ENCODE results near the gene DOCK6. TPM values are rescaled to one million over a fixed set of nuclear protein-coding genes. Genes with fewer than 3 reads are reported as not detected.

Gene DOCK6
- total and polyA plus RNA-seq, 5 donors: 23.8 to 68.5 (median 35.8) TPM

GRCh38 chr19:11257846-11258380, 4.4 kb downstream of the DOCK6 start:
- WGBS: 89% methylated on average over 3 of the region's 3 CpGs
- no peak for DNase-seq
- Histone ChIP-seq H3K27ac (ENCODE audit: low read length) (no peak overlapping the region), H3K4me1 (ENCODE audit: control insufficient read depth, insufficient read depth, low read length) (peaks cover 3% of the 10 kb centered on the region), H3K9me3 (ENCODE audit: control insufficient read depth, low read length) (no peaks in the 10 kb centered on the region), H3K27me3 (ENCODE audit: control insufficient read depth, insufficient read depth) (no peaks in the 10 kb centered on the region), H3K4me3 (ENCODE audit: low read length) (no peak overlapping the region)
- intact Hi-C loops (cut with DNase I): no loop called here
- ATAC-seq: no peak

GRCh38 chr19:11256189-11256588, 6.1 kb downstream of the DOCK6 start:
- 23% methylated on average over 7 of the region's 7 CpGs for WGBS
- no peaks in the 10 kb centered on the region for H3K27me3 ChIP-seq (ENCODE audit: control insufficient read depth, insufficient read depth)
- ATAC-seq (peak; percentile 51 to 55), DNase-seq (peak; percentile 65 to 87 (median 81))
- H3K4me3 ChIP-seq (ENCODE audit: low read length): no peak overlapping the region
- H3K9me3 ChIP-seq (ENCODE audit: control insufficient read depth, low read length): no peaks in the 10 kb centered on the region
- intact Hi-C loops (cut with DNase I): no loop called here
- H3K4me1 ChIP-seq (ENCODE audit: control insufficient read depth, insufficient read depth, low read length): no peaks in the 10 kb centered on the region
- peak overlapping the region; percentile 14 for H3K27ac ChIP-seq (ENCODE audit: low read length)

- ATAC-seq (no peak), DNase-seq (no peak)
- H3K4me3 ChIP-seq (ENCODE audit: low read length): no peak overlapping the region
- H3K4me1 ChIP-seq (ENCODE audit: control insufficient read depth, insufficient read depth, low read length): no peaks in the 10 kb centered on the region
- intact Hi-C loops (cut with DNase I): no loop called here
- WGBS: 92% methylated on average over 5 of the region's 5 CpGs
- H3K27ac ChIP-seq (ENCODE audit: low read length): no peak overlapping the region
- no peaks in the 10 kb centered on the region for H3K9me3 ChIP-seq (ENCODE audit: control insufficient read depth, low read length)
- no peaks in the 10 kb centered on the region for H3K27me3 ChIP-seq (ENCODE audit: control insufficient read depth, insufficient read depth)
Observed at GRCh38 chr19:11254666-11255065, 7.7 kb downstream of the DOCK6 start.

- Histone ChIP-seq H3K9me3 (ENCODE audit: control insufficient read depth, low read length) (no peaks in the 10 kb centered on the region), H3K4me3 (ENCODE audit: low read length) (no peak overlapping the region), H3K4me1 (ENCODE audit: control insufficient read depth, insufficient read depth, low read length) (peaks cover 3% of the 10 kb centered on the region), H3K27me3 (ENCODE audit: control insufficient read depth, insufficient read depth) (no peaks in the 10 kb centered on the region), H3K27ac (ENCODE audit: low read length) (peak overlapping the region; percentile 53)
- intact Hi-C loops (cut with DNase I): no loop called here
- peak; percentile 56 to 82 for ATAC-seq
- DNase-seq: peak; percentile 48 to 64 (median 61)
- 68% methylated on average over 19 of the region's 19 CpGs for WGBS
Observed at GRCh38 chr19:11252665-11253355, 9.5 kb downstream of the DOCK6 start.

GRCh38 chr19:11251650-11252314, 10.5 kb downstream of the DOCK6 start:
- ATAC-seq (no peak), DNase-seq (no peak)
- no peaks in the 10 kb centered on the region for H3K27me3 ChIP-seq (ENCODE audit: control insufficient read depth, insufficient read depth)
- H3K27ac ChIP-seq (ENCODE audit: low read length): no peak overlapping the region
- intact Hi-C loops (cut with DNase I): no loop called here
- H3K4me1 ChIP-seq (ENCODE audit: control insufficient read depth, insufficient read depth, low read length): peaks cover 4% of the 10 kb centered on the region
- no peaks in the 10 kb centered on the region for H3K9me3 ChIP-seq (ENCODE audit: control insufficient read depth, low read length)
- WGBS: 74% methylated on average over 11 of the region's 11 CpGs
- H3K4me3 ChIP-seq (ENCODE audit: low read length): no peak overlapping the region

GRCh38 chr19:11251217-11251616, 11.1 kb downstream of the DOCK6 start:
- WGBS: 93% methylated on average over 4 of the region's 4 CpGs
- Histone ChIP-seq H3K4me3 (ENCODE audit: low read length) (no peak overlapping the region), H3K27me3 (ENCODE audit: control insufficient read depth, insufficient read depth) (no peaks in the 10 kb centered on the region), H3K27ac (ENCODE audit: low read length) (no peak overlapping the region), H3K9me3 (ENCODE audit: control insufficient read depth, low read length) (no peaks in the 10 kb centered on the region), H3K4me1 (ENCODE audit: control insufficient read depth, insufficient read depth, low read length) (peaks cover 4% of the 10 kb centered on the region)
- ATAC-seq (no peak), DNase-seq (no peak)
- intact Hi-C loops (cut with DNase I): no loop called here

GRCh38 chr19:11248852-11249251, 13.5 kb downstream of the DOCK6 start:
- Histone ChIP-seq H3K4me3 (ENCODE audit: low read length) (no peak overlapping the region), H3K27me3 (ENCODE audit: control insufficient read depth, insufficient read depth) (no peaks in the 10 kb centered on the region), H3K27ac (ENCODE audit: low read length) (no peak overlapping the region), H3K9me3 (ENCODE audit: control insufficient read depth, low read length) (no peaks in the 10 kb centered on the region), H3K4me1 (ENCODE audit: control insufficient read depth, insufficient read depth, low read length) (peaks cover 4% of the 10 kb centered on the region)
- intact Hi-C loops (cut with DNase I): loop anchor here in 1 of 4 donors (5.0 kb wide), 1 partner anchor 38 kb away; no protein-coding TSS in a partner anchor
- DNase-seq: no peak
- ATAC-seq: no peak
- WGBS: 91% methylated on average over 2 of the region's 2 CpGs

GRCh38 chr19:11247934-11248333, 14.4 kb downstream of the DOCK6 start:
- whole genome bisulfite sequencing: 52% methylated on average over 14 of the region's 14 CpGs
- Histone ChIP-seq H3K4me1 (ENCODE audit: control insufficient read depth, insufficient read depth, low read length) (peaks cover 4% of the 10 kb centered on the region), H3K9me3 (ENCODE audit: control insufficient read depth, low read length) (no peaks in the 10 kb centered on the region), H3K27ac (ENCODE audit: low read length) (peak overlapping the region; percentile 46), H3K27me3 (ENCODE audit: control insufficient read depth, insufficient read depth) (no peaks in the 10 kb centered on the region), H3K4me3 (ENCODE audit: low read length) (no peak overlapping the region)
- ATAC-seq (peak in 1 of 2 donors; percentile 9), DNase-seq (peak in 2 of 3 donors; percentile 37 to 64)
- intact Hi-C loops (cut with DNase I): loop anchor here in 1 of 4 donors (5.0 kb wide), 1 partner anchor 39 kb away; no protein-coding TSS in a partner anchor

GRCh38 chr19:11247391-11247790, 14.9 kb downstream of the DOCK6 start:
- Histone ChIP-seq H3K4me3 (ENCODE audit: low read length) (no peak overlapping the region), H3K4me1 (ENCODE audit: control insufficient read depth, insufficient read depth, low read length) (peaks cover 4% of the 10 kb centered on the region), H3K27me3 (ENCODE audit: control insufficient read depth, insufficient read depth) (no peaks in the 10 kb centered on the region), H3K27ac (ENCODE audit: low read length) (peak overlapping the region; percentile 46), H3K9me3 (ENCODE audit: control insufficient read depth, low read length) (no peaks in the 10 kb centered on the region)
- 33% methylated on average over 10 of the region's 10 CpGs for WGBS
- ATAC-seq: peak; percentile 87 to 90
- intact Hi-C loops (cut with DNase I): loop anchor here in 1 of 4 donors (5.0 kb wide), 1 partner anchor 40 kb away; no protein-coding TSS in a partner anchor
- peak; percentile 93 to 96 (median 95) for DNase-seq

- Histone ChIP-seq H3K27ac (ENCODE audit: low read length) (no peak overlapping the region), H3K4me1 (ENCODE audit: control insufficient read depth, insufficient read depth, low read length) (peaks cover 4% of the 10 kb centered on the region), H3K9me3 (ENCODE audit: control insufficient read depth, low read length) (no peaks in the 10 kb centered on the region), H3K27me3 (ENCODE audit: control insufficient read depth, insufficient read depth) (no peaks in the 10 kb centered on the region), H3K4me3 (ENCODE audit: low read length) (no peak overlapping the region)
- 81% methylated on average over 11 of the region's 11 CpGs for WGBS
- no peak for DNase-seq
- intact Hi-C loops (cut with DNase I): loop anchor here in 1 of 4 donors (5.0 kb wide), 1 partner anchor 40 kb away; no protein-coding TSS in a partner anchor
- no peak for ATAC-seq
Observed at GRCh38 chr19:11246941-11247340, 15.4 kb downstream of the DOCK6 start.
